IMR-90 (cell line): ENCODE results near the gene MOCOS.

Experiments
- BHLHE40 ChIP-seq: fragments of 150-350 bp; IDR thresholded peaks from 2 replicates; pipeline ENCODE4 v1.6.1; 2016; ENCODE audit warnings: mild to moderate bottlenecking, low read depth, low read length
- CHD1 ChIP-seq: IDR thresholded peaks from 2 replicates; pipeline ENCODE4 v1.6.1; 2012; ENCODE audit warnings: low read depth, low read length, improper control_type of control experiment
- CTCF ChIP-seq: conservative IDR thresholded peaks from 2 replicates; pipeline ENCODE4 v1.5.1; 2012; ENCODE audit warnings: mild to moderate bottlenecking, low read depth, low read length, improper control_type of control experiment
- ELK1 ChIP-seq: fragments of 150-350 bp; IDR thresholded peaks from 2 replicates; pipeline ENCODE4 v1.6.1; 2016; ENCODE audit warnings: low read depth, mild to moderate bottlenecking, low read length, moderate library complexity, borderline replicate concordance
- FOS ChIP-seq: fragments of 150-350 bp; IDR thresholded peaks from 2 replicates; pipeline ENCODE4 v1.6.1; 2016; ENCODE audit warnings: low read depth, low read length
- MAFK ChIP-seq: IDR thresholded peaks from 2 replicates; pipeline ENCODE4 v1.6.1; 2012; ENCODE audit warnings: low read depth, low read length, improper control_type of control experiment
- MXI1 ChIP-seq: IDR thresholded peaks from 2 replicates; pipeline ENCODE4 v1.6.1; 2012; ENCODE audit warnings: low read depth, mild to moderate bottlenecking, low read length, moderate library complexity, borderline replicate concordance
- POLR2A ChIP-seq: IDR thresholded peaks from 2 replicates; pipeline ENCODE4 v1.6.1; 2012; ENCODE audit warnings: mild to moderate bottlenecking, low read depth, low read length
- RAD21 ChIP-seq: IDR thresholded peaks from 2 replicates; pipeline ENCODE4 v1.6.1; 2012; ENCODE audit warnings: low read length, improper control_type of control experiment
- RCOR1 ChIP-seq: IDR thresholded peaks from 2 replicates; pipeline ENCODE4 v1.6.1; 2012; ENCODE audit warnings: mild to moderate bottlenecking, low read length, improper control_type of control experiment; ENCODE audit not compliant: insufficient replicate concordance
- RFX5 ChIP-seq: IDR thresholded peaks from 2 replicates; pipeline ENCODE4 v1.8.0; 2012; ENCODE audit warnings: low read depth, mild to moderate bottlenecking, low read length, moderate library complexity

GRCh38 chr18:36273347-36273746, 86.0 kb downstream of the MOCOS start:
- TF ChIP-seq CTCF (no peak), RAD21 (no peak), POLR2A (no peak), RCOR1 (no peak), FOS (no peak), BHLHE40 (no peak), CHD1 (no peak), ELK1 (no peak), MXI1 (no peak), RFX5 (no peak), MAFK (no peak)
